GM21576 (cell line): ENCODE measurements around the gene NPAS1.
"Not testable (repeated sequence)": the region's sequence is repeated elsewhere in the genome, so short reads cannot be mapped to it uniquely, and the experiment has no call there.

Source experiments
- ATAC-seq: cut with Tn5 transposase; IDR thresholded peaks from one replicate; pipeline ENCODE4 v1.9.1; 2021; ENCODE audit warnings: mild to moderate bottlenecking, moderate library complexity; ENCODE audit not compliant: unreplicated experiment

NPAS1 gene

DNA sequence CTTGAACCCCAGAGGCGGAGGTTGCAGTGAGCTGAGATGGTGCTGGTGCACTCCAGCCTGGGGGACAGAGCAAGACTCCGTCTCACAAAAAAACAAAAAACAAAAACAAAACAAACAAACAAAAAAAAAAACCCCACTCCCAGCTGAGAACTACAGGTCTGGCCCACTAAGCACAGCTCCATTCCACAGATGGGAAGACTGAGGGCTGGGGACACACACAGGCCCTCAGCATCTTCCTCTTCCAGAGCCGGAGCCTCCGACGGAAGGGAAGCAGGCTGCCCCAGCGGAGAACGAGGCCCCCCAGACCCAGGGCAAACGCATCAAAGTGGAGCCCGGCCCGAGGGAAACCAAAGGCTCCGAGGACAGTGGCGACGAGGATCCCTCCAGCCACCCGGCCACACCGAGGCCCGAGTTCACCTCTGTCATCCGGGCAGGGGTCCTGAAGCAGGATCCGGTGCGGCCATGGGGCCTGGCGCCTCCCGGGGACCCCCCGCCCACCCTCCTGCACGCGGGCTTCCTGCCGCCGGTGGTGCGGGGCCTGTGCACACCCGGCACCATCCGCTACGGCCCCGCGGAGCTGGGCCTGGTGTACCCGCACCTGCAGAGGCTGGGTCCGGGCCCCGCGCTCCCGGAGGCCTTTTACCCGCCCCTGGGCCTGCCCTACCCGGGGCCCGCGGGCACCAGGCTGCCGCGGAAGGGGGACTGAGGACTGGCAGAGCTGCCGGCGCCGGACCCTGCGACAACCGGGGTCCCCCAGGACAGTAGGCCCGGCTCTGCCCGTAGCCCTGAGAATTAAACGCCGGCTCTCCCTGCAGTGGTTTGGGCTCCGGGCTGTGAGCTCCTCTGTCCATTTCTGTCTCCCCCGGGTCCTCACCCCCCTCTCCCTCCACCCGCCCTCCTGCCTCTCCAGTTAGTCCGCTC, 25.6 kb downstream of the NPAS1 start:
- ATAC-seq = no peak

GRCh38 chr19:47045867-47046470, 26.3 kb downstream of the NPAS1 start:
- no peak for ATAC-seq

DNA sequence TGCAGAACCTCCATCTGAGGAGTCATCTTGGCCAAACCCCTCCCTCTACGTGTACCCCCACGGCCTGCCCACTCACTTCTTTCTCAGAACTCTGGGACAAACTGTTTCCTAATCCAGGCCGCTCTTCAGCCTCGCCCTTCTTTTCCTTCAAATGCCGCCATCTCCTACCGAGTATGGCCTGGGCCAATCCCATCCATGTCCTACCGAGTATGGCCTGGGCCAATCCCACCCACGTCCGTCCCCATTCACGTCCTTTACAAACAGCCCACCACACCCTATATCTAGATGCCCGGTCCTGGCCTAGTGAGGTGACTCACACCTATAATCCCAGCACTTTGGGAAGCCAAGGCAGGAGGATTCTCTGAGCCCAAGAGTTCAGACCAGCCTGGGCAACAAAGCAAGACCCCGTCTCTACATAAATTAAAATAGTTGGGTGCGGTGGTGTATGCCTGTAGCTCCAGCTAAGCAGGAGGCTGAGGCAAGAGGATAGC, 27.7 kb downstream of the NPAS1 start:
- ATAC-seq = no peak

- ATAC-seq = peak; percentile 34
Observed at GRCh38 chr19:47047763-47048405, 28.2 kb downstream of the NPAS1 start.

DNA sequence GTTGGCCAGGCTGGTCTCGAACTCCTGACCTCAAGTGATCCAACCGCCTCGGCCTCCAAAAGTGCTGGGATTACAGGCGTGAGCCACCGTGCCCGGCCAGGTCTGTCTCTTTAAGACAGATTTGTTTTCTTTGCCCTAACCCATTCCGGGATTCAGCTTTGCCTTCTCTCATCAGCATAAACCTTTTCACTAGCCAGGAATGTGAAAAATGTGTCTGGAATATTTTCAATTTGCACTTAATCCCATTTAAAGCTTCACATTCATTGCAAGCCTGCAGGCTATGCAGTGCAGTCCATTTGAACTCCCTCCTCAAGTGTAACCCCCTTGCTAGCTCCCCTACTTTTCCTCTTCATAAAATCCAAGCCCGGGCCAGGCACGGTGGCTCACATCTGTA, 29.7 kb downstream of the NPAS1 start:
- ATAC-seq = no peak

GRCh38 chr19:47050562-47050961, 30.9 kb downstream of the NPAS1 start:
- not testable (repeated sequence) for ATAC-seq

GRCh38 chr19:47056411-47056810, 36.8 kb downstream of the NPAS1 start:
- ATAC-seq = no peak

GRCh38 chr19:47057328-47057727, 37.7 kb downstream of the NPAS1 start:
- ATAC-seq = no peak

- ATAC-seq = no peak
Observed at GRCh38 chr19:47058621-47059022, 39.0 kb downstream of the NPAS1 start.

DNA sequence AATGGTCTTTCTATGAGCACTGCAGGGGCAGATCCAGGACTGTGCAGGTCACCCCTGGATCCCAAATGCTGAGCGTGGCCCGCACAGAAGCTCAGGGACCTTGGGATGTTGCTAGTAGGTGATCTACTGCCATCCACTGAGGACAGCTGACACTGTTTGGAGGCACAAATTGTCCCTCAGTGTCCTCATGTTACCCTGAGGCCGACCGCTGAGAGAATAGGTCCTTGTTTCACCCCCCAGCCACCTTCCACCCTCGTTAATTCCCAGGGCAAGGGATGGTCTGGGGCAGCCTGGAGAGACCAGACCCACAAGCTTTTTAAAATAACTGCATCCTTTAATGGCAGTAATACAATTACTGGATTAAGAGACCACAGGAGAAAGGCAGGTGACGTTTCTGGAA, 44.2 kb downstream of the NPAS1 start:
- ATAC-seq = no peak

DNA sequence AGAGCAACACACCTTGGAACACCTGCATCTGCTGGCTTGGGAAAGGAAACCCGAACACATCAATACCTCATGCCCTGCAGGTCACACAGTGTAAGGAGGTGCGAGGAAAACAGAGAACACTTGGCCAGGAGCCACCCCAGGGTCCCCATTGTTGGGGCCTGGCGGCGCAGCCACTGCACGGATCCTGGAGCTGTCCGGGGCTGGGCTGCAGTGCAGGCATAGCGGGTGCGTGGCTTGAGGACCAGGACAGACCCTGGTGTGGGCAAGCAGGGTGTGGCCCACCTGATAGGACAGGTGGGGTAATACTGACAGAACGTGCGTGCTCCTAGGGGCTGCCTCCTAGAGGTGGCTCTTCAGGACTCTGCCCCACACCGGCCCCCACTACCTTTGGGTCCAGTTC, 45.6 kb downstream of the NPAS1 start:
- no peak for ATAC-seq

GRCh38 chr19:47066376-47067214, 47.0 kb downstream of the NPAS1 start:
- ATAC-seq = no peak

DNA sequence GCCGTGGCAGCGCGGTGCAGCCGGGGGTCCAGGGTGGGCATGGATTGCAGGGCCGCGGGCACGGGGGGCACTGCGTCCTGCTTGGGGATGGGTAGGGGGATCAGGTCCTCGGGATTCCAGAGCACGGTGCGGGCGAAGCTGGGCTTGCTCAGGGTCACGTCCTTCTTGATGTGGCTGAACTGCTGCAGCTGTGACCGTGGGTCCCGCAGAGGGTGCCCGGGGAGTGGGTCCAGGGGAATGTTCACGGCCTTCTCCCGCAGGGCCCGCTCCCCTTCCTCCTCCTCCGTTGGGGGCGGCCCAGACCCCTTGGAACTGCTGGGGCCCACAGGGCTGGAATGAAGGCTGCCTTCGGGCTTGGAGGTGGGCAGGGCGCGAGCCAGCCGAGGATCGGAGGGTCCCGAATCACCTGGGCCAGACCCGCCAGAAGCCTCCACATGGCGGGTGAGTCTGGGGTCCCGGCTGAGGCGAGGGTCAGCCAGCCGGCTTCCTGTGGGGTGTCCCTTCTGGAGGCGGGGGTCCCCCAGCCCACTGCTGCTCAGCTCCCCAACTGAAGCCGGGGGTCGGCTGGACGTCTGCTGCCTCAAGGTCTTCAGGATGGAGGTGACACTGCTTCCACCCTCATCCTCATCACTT, 47.7 kb downstream of the NPAS1 start:
- no peak for ATAC-seq

DNA sequence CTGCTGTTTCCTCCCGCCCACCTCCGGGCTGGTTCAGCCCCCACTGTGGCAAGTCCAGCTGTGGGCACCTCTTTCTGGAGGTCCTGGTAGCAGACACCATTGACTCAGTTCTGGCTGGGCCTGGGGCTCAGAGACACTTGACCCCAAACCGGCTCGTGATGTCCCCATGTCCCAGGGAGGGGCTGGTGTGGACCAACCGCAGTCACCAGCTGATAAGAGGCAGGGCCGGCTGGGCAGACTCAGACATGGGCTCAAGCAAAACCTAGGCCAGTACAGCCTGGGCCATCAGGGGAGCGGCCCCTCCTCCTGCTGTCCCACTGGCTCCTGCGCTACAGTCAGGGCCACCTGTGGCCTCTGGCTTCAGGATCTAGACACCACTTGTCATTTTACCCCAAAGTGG, 48.6 kb downstream of the NPAS1 start:
- no peak for ATAC-seq

DNA sequence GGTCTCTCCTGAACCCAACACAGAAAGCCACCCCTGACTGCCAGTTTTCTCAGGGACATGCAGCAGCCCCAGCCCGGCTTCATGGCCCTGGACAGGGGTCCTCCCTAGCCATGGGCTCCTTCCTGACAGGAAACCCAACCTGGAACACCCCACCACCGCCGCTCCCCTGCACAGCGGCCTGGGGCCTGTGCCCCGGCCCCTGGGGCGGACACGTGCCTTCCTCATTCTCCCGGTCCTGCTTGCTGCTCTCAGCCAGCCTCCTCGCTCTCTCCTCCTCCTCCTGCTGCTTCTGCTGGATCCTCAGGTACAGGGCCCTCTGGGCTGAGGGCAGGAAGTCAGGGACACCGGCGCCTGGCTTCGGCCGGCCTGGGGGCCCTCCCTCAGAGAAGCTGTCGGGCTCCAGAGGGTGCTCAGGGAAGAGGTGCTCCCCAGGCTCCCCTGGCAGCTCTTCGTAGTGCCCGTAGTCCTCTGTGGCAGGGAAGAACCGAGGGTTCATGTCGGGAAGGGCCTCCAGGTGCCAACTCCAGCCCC, 49.3 kb downstream of the NPAS1 start:
- ATAC-seq = no peak

- no peak for ATAC-seq
Observed at GRCh38 chr19:47069795-47070194, 50.2 kb downstream of the NPAS1 start.

DNA sequence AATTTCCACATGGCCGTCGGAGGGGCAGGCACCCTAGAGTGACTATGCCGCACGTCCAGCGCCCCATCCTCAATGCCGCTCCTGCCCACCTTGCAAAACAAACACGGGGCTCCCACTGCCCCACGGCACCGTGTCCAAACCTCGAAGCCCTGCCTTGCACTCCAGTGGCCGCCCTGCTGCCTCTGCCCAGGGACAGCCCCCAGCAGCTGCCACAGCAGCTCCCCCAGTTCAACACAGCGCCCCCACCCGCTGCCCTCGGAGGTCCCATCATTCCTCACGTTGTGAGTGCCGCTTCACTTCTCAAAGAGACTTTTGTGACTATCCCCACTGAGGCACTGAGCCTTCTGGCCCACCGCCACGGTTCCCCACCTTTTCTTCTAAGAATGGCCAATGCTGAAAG, 51.1 kb downstream of the NPAS1 start:
- no peak for ATAC-seq

DNA sequence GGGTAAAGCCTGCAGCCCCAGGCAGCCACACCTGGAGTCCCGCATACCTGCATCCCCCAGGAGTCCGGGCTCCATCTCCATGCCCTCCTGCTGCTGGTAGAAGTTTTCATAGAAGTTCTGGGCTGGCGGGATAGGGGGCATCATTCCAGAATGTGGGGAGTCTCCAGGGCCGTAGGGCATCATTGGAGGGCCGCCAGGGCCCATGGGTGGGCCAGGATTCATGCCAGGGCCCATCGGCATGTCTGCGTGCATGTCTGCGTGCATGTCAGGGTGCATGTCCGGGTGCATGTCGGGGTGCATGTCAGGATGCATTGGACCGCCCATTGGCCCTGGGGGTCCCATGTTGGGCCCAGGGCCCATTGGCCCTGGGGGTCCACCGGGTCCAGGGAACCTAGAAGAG, 52.1 kb downstream of the NPAS1 start:
- ATAC-seq = no peak

DNA sequence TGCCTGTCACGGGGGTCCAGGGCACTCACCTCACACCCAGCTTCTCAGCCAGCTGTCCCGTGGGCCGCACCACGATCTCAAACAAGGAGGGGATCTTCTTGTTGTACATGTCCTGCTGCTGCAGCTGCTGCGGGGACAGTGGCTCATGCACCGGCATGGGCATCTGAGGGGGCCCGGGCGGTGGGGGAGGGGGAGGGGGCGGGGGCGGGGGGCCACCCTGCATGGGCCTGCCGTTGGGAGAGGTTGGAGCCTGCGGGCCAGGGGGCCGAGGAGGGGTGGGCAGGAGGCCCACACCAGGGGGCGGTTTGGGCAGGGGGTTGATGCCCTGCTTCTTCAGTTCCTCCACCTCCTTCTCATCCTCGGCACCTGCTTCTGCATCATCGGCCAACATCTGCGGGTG, 52.7 kb downstream of the NPAS1 start:
- ATAC-seq = no peak

DNA sequence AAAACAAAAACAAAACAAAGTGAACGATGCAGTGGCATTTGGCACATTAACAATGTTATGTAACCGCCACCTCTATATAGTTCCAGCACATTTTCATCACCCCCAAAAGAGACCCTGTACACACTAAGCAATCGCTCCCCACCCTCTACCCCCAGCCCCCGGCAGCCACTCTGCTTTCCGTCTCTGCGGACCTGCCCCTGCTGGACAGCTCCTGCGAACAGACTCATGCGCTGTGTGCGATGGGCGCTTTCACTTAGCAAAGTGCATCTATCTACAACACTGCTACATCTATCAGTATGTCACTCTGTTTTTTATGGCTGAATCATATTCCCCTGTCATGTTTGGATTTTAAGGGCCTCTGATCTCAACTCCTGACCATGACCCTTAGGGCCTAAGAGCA, 53.9 kb downstream of the NPAS1 start:
- no peak for ATAC-seq
